ENCODE measurements around the gene ELP1.

Gene ELP1

DNA sequence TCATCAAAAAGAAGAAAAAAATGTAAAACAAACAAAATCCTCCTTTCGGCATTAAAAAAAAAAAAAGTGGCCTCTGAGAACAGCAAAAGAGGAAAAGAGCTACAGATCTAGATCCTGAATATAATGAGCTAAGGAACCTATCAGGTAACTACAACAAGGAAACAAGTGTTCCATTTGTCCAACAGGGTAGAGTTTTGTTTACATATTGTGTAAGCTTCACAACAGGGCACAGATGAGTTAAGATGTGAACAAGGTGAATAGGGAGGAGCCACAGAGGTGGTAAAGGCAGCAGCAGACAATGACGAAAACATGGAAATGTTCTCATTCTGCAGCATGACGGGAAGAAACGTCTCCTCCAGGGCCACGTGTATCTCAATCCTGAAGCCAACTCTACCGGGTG lies 14.4 kb downstream of the ELP1 start:
- Histone ChIP-seq H3K9ac (ENCODE audit: low read length) (no peak overlapping the region), H3K79me2 (ENCODE audit: low read length) (no peaks in the 10 kb centered on the region), H3K4me1 (ENCODE audit: low read length) (no peaks in the 10 kb centered on the region), H3K9me2 (replicated peaks; ENCODE audit: insufficient read depth, low read length) (no peaks in the 10 kb centered on the region), H3F3A (ENCODE audit: insufficient read depth, low read length) (no peaks in the 10 kb centered on the region), H3K4me3 (ENCODE audit: low read length) (no peak overlapping the region), H4K20me1 (ENCODE audit: insufficient read depth, low read length) (no peaks in the 10 kb centered on the region), H3K27ac (ENCODE audit: low read length) (no peak overlapping the region), H2AFZ (ENCODE audit: low read length) (no peak overlapping the region), H3K36me3 (replicated peaks; ENCODE audit: insufficient read depth, low read length) (no peaks in the 10 kb centered on the region; the same call in 1 of the 2 replicates), H3K4me2 (ENCODE audit: low read depth, low read length) (no peak overlapping the region), H3K27me3 (replicated peaks; ENCODE audit: insufficient read depth, low read length) (no peaks in the 10 kb centered on the region), H3K9me3 (replicated peaks; ENCODE audit: insufficient read depth, low read length) (no peaks in the 10 kb centered on the region)
- no peak for DNase-seq
- no peak for TF ChIP-seq EZH2 (optimal IDR thresholded peaks at IDR 0.05; ENCODE audit: low read depth, low read length)
- TF ChIP-seq, protein P1, sequence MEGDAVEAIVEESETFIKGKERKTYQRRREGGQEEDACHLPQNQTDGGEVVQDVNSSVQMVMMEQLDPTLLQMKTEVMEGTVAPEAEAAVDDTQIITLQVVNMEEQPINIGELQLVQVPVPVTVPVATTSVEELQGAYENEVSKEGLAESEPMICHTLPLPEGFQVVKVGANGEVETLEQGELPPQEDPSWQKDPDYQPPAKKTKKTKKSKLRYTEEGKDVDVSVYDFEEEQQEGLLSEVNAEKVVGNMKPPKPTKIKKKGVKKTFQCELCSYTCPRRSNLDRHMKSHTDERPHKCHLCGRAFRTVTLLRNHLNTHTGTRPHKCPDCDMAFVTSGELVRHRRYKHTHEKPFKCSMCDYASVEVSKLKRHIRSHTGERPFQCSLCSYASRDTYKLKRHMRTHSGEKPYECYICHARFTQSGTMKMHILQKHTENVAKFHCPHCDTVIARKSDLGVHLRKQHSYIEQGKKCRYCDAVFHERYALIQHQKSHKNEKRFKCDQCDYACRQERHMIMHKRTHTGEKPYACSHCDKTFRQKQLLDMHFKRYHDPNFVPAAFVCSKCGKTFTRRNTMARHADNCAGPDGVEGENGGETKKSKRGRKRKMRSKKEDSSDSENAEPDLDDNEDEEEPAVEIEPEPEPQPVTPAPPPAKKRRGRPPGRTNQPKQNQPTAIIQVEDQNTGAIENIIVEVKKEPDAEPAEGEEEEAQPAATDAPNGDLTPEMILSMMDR (IDR thresholded peaks at IDR 0.05; ENCODE audit: low read length), result no peak

DNA sequence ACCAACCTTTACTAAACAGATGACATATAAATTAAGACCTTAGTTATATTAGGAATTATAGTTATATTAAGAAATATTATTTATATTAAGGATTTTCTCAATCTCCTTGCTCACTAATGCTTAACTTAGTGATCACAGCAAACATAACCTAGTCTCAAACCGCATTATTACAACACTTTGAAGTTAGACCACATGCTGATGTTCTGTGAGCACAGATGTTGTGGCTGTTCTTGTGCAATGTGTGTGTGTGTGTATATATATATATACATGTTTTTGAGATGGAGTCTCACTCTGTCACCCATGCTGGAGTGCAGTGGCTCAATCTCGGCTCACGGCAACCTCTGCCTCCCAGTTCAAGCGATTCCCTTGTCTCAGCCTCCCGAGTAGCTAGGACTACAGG lies 20.5 kb downstream of the ELP1 start:
- DNase-seq, result no peak
- Histone ChIP-seq H3K27ac (ENCODE audit: low read length) (no peak overlapping the region), H3K4me2 (ENCODE audit: low read depth, low read length) (no peak overlapping the region), H3K9me3 (replicated peaks; ENCODE audit: insufficient read depth, low read length) (no peaks in the 10 kb centered on the region), H3K36me3 (replicated peaks; ENCODE audit: insufficient read depth, low read length) (no peaks in the 10 kb centered on the region), H2AFZ (ENCODE audit: low read length) (no peak overlapping the region), H3K9ac (ENCODE audit: low read length) (no peak overlapping the region), H4K20me1 (ENCODE audit: insufficient read depth, low read length) (no peaks in the 10 kb centered on the region), H3K9me2 (replicated peaks; ENCODE audit: insufficient read depth, low read length) (no peaks in the 10 kb centered on the region), H3K4me1 (ENCODE audit: low read length) (no peaks in the 10 kb centered on the region), H3K4me3 (ENCODE audit: low read length) (no peak overlapping the region), H3F3A (ENCODE audit: insufficient read depth, low read length) (no peaks in the 10 kb centered on the region), H3K27me3 (replicated peaks; ENCODE audit: insufficient read depth, low read length) (no peaks in the 10 kb centered on the region), H3K79me2 (ENCODE audit: low read length) (no peaks in the 10 kb centered on the region)
- TF ChIP-seq, protein P1 (IDR thresholded peaks at IDR 0.05; ENCODE audit: low read length), result no peak
- no peak for TF ChIP-seq EZH2phosphoT487 (IDR thresholded peaks at IDR 0.05; ENCODE audit: low read length)
- TF ChIP-seq EZH2 (optimal IDR thresholded peaks at IDR 0.05; ENCODE audit: low read depth, low read length), result no peak

- Histone ChIP-seq H3K4me2 (ENCODE audit: low read depth, low read length) (no peak overlapping the region), H3K9me2 (replicated peaks; ENCODE audit: insufficient read depth, low read length) (no peaks in the 10 kb centered on the region), H3K4me3 (ENCODE audit: low read length) (no peak overlapping the region), H2AFZ (ENCODE audit: low read length) (no peak overlapping the region), H3K36me3 (replicated peaks; ENCODE audit: insufficient read depth, low read length) (no peaks in the 10 kb centered on the region), H3K27ac (ENCODE audit: low read length) (no peak overlapping the region), H3K4me1 (ENCODE audit: low read length) (no peaks in the 10 kb centered on the region), H4K20me1 (ENCODE audit: insufficient read depth, low read length) (no peaks in the 10 kb centered on the region), H3F3A (ENCODE audit: insufficient read depth, low read length) (no peaks in the 10 kb centered on the region), H3K79me2 (ENCODE audit: low read length) (no peaks in the 10 kb centered on the region), H3K9me3 (replicated peaks; ENCODE audit: insufficient read depth, low read length) (no peaks in the 10 kb centered on the region), H3K27me3 (replicated peaks; ENCODE audit: insufficient read depth, low read length) (no peaks in the 10 kb centered on the region), H3K9ac (ENCODE audit: low read length) (no peak overlapping the region)
- TF ChIP-seq EZH2phosphoT487 (IDR thresholded peaks at IDR 0.05; ENCODE audit: low read length) (no peak), EZH2 (optimal IDR thresholded peaks at IDR 0.05; ENCODE audit: low read depth, low read length) (no peak)
- TF ChIP-seq, protein P1 (IDR thresholded peaks at IDR 0.05; ENCODE audit: low read length), result no peak
- no peak for DNase-seq
These were observed 22.1 kb downstream of the ELP1 start for GRCh38 chr9:108911820-108912219.
